Dermis microvascular lymphatic vessel endothelial cell (primary cell): Measurements from ENCODE around the gene IGSF23. TPM values are rescaled to one million over a fixed set of nuclear protein-coding genes. Genes with fewer than 3 reads are reported as not detected.

Experiments
- DNase-seq, 2 donors: peaks; one replicate each; pipeline versions ENCODE4 v3.0.0 to v3.0.0-alpha.2; 2010; ENCODE audit warnings: low read depth in 2 of 2
- total RNA-seq: library from RNA; depleted of rRNA; stranded (reverse); fragments of >200 nt; gene quantifications from 2 replicates; pipeline ENCODE4 v1.2.1, GENCODE V29; 2014

The IGSF23 gene
- total RNA-seq, 1 donor from 2014 or later = 0.13 TPM

DNA sequence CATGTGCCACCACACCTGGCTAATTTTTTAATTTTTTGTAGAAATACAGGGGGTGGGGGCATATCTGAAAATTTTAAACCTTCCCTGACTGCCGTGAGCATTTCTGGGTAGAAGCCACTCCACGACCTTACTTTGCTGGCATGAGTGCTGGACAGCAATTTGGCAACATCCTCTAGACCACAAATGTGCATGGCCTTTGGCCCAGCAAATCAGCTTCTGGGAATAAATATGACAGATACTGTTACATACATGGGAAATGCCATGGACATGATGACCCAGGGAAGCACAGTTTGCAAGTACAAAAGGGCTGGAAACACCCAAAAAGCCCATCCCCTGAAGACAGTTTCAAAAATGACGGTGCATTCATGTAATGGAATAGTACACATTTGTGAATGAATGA is 27.2 kb downstream of the IGSF23 start:
- peak; percentile 34 to 76 for DNase-seq

- DNase-seq = no peak
These were observed 28.3 kb downstream of the IGSF23 start for GRCh38 chr19:44641501-44642265.

DNA sequence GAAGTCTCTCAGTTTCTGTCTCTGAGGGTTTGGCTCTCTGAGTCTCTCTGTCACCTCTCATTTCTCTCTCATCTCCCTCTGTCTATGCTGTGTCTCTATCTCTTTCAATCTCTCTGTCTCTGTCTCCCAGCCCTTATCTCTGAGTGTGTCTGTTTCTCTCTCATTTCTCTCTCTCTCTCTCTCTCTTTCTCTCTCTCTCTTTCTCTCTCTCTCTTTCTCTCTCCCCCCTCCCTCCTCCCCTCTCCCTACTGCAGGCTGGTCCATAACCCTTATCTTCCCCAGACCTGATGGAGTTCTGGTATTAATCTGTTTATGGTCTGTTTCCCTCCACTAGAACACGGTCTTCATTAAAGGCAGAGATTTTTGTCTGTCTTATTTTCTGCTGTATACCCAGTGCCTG is 29.0 kb downstream of the IGSF23 start:
- DNase-seq = no peak

- DNase-seq = peak; percentile 50 to 84
These were observed 30.4 kb downstream of the IGSF23 start, which contains the start of gene PVR for GRCh38 chr19:44643605-44644401. Gene PVR (plus strand): TSS chr19:44643910. CDS start chr19:44644097, 187 bp downstream.

DNA sequence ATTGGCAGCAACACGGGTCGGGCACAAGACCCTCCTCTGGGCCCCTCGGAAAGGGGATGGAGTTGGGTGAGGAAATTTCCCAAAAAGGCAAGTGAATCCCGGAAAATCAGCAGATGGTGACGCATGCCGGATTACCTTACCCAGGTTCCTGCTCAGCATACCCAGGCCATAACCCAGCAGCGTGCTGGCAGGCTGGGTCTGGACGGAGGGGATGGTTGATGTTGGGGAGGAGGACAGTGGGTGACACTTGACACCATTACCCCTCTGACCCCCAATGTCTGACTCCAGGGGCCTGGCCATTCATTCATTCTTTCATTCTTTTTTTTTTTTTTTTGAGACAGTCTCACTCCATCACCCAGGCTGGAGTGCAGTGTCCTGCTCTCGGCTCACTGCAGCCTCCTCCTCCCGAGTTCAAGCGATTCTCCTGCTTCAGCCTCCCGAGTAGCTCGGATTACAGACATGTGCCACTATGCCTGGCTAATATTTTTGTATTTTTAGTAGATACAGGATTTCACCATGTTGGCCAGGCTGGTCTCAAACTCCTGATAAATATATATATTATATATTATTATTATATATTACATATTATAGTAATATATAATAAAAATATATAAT is 31.1 kb downstream of the IGSF23 start:
- DNase-seq = peak; percentile 40 to 64

- no peak for DNase-seq
These were observed 32.2 kb downstream of the IGSF23 start for GRCh38 chr19:44645407-44646048.

GRCh38 chr19:44646049-44646416 is 32.7 kb downstream of the IGSF23 start:
- no peak for DNase-seq

- no peak for DNase-seq
These were observed 33.8 kb downstream of the IGSF23 start for GRCh38 chr19:44647144-44647543.

- peak in 1 of 2 donors; percentile 52 for DNase-seq
These were observed 35.4 kb downstream of the IGSF23 start for GRCh38 chr19:44648631-44649251.

GRCh38 chr19:44649578-44650145 is 36.3 kb downstream of the IGSF23 start:
- DNase-seq = no peak

DNA sequence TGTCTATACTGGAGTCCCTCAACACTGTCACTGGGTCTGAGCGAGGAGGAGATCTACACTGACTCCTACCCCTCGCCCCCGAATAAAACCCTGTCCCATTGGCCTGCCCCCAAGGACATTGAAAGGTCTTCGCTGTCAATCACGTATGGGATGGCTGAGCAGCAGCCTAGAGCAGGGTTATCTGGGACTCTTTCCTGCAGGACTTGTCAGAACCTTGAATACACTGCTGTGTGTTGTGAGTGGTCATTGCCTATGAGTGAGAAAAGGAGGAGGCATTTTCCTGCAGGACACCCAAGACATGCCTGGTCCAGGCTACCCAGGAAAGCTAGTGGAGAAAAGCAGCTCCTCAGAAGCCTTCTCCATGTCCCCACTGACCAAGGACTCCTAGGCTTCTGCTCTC is 40.0 kb downstream of the IGSF23 start:
- no peak for DNase-seq

- peak; percentile 42 to 69 for DNase-seq
These were observed 40.8 kb downstream of the IGSF23 start for GRCh38 chr19:44653977-44654774.

GRCh38 chr19:44657211-44657921 is 44.0 kb downstream of the IGSF23 start:
- peak; percentile 48 to 67 for DNase-seq

- peak in 1 of 2 donors; percentile 39 for DNase-seq
These were observed 44.8 kb downstream of the IGSF23 start for GRCh38 chr19:44658069-44658733.

GRCh38 chr19:44660081-44660480 is 46.7 kb downstream of the IGSF23 start:
- DNase-seq = no peak

DNA sequence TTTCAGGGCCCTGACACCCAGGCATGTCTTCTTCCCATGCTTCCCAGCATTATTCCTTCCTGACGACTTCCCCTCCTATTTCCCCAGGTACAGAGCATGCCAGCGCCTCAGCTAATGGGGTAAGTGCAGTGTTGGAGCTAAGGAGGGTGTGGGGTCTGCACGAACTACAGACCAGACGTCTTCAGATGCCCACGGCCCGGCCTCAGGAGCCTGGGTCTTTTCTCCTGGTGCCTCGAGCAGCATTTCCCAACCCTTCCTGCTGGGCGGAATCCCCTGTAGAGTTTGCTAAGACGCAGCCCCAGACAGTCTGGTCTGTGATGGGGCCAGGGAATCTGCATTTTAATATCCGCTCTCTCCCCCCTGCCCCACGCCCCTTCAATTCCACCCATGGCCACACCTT is 47.8 kb downstream of the IGSF23 start:
- no peak for DNase-seq

DNA sequence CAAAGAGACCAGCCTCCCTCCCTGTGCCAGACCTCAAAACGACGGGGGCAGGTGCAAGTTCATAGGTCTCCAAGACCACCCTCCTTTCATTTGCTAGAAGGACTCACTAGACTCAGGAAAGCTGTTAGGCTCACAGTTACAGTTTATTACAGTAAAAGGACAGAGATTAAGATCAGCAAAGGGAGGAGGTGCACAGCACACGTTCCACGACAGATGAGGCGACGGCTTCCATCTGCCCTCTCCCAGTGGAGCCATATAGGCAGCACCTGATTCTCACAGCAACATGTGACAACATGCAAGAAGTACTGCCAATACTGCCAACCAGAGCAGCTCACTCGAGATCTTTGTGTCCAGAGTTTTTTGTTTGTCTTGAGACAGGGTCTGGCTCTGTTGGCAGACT is 48.5 kb downstream of the IGSF23 start:
- no peak for DNase-seq

DNA sequence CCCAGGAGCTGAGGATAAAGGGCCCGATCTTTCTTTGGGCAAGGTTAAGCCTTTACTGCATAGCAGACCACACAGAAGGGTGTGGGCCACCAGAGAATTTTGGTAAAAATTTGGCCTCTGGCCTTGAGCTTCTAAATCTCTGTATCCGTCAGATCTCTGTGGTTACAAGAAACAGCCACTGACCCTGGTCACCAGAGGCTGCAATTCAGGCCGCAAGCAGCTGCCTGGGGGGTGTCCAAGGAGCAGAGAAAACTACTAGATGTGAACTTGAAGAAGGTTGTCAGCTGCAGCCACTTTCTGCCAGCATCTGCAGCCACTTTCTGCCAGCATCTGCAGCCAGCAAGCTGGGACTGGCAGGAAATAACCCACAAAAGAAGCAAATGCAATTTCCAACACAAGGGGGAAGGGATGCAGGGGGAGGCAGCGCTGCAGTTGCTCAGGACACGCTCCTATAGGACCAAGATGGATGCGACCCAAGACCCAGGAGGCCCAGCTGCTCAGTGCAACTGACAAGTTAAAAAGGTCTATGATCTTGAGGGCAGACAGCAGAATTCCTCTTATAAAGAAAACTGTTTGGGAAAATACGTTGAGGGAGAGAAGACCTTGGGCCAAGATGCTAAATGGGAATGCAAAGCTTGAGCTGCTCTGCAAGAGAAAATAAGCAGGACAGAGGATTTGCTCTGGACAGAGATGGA is 49.5 kb downstream of the IGSF23 start:
- DNase-seq = no peak
